ENCODE results near the gene PPP1R36. TPM values are rescaled to one million over a fixed set of nuclear protein-coding genes. Genes with fewer than 3 reads are reported as not detected.
A peak's percentile ranks its signal among the peaks of the same experiment; 100 is the strongest.

The PPP1R36 gene
- total RNA-seq, 2 experiments from 2014 or later = 0.53 TPM; not detected in 1

DNA sequence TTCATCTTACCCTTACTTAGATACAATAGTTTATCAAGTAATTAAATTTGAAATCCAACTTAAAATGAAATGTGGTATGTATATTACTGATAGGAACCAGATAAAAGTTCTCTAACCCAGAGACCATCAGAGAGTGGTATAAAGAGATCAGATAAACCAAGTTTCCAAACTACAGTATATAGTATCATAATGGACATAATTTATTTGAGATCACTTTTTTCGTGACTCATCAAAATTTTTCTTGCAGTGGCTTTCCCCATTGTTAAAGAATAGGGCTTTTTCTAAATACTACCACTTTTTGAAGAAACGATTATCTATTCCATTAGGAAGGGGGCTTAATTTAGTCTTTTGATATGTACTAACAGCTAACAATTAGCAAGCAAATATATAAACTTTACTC is 24.4 kb upstream of the PPP1R36 start:
- POLR2A ChIA-PET = no interaction called here

GRCh38 chr14:64531567-64531966 is 18.2 kb upstream of the PPP1R36 start:
- peaks cover 11% of the 10 kb centered on the region for H3K36me3 Mint-ChIP-seq (ENCODE audit: low read depth)
- POLR2A ChIA-PET = no interaction called here
- CTCF ChIA-PET = interaction anchor here (1.5 kb wide), 1 partner anchor 21 kb away, joined by 5 read pairs; no protein-coding TSS in a partner anchor
- H3K27me3 Mint-ChIP-seq = no peaks in the 10 kb centered on the region
- DNase-seq = no peak
- H3K4me1 Mint-ChIP-seq = peaks cover 1% of the 10 kb centered on the region
- H3K4me3 Mint-ChIP-seq = no peak overlapping the region
- H3K9me3 Mint-ChIP-seq = no peaks in the 10 kb centered on the region
- H3K27ac Mint-ChIP-seq = no peak overlapping the region

More for the DNA sequence above, 24.4 kb upstream of the PPP1R36 start:
- Mint-ChIP-seq H3K9me3 (no peaks in the 10 kb centered on the region), H3K4me1 (peaks cover 5% of the 10 kb centered on the region), H3K4me3 (no peak overlapping the region), H3K36me3 (ENCODE audit: low read depth) (peaks cover 20% of the 10 kb centered on the region), H3K27me3 (no peaks in the 10 kb centered on the region), H3K27ac (no peak overlapping the region)
- CTCF ChIA-PET = interaction anchor here (0.5 to 2.7 kb wide), 3 partner anchors 14 to 78 kb away, joined by 3 to 9 read pairs (median 4); partner anchors contain the start of gene HSPA2
- DNase-seq = no peak

GRCh38 chr14:64536488-64537245 is 13.1 kb upstream of the PPP1R36 start:
- peaks cover 19% of the 10 kb centered on the region for H3K36me3 Mint-ChIP-seq (ENCODE audit: low read depth)
- DNase-seq = no peak
- H3K4me1 Mint-ChIP-seq = peaks cover 21% of the 10 kb centered on the region
- POLR2A ChIA-PET = no interaction called here
- CTCF ChIA-PET = interaction anchor here (0.6 to 0.8 kb wide), 2 partner anchors 20 to 28 kb away, joined by 3 read pairs; no protein-coding TSS in a partner anchor
- H3K9me3 Mint-ChIP-seq = peaks cover 8% of the 10 kb centered on the region
- no peak overlapping the region for H3K27ac Mint-ChIP-seq
- H3K4me3 Mint-ChIP-seq = no peak overlapping the region
- H3K27me3 Mint-ChIP-seq = peaks cover 16% of the 10 kb centered on the region

GRCh38 chr14:64540208-64541202 is 9.3 kb upstream of the PPP1R36 start, which contains the start of gene HSPA2:
Gene HSPA2, plus strand, starts transcription at chr14:64540741. Its CDS starts 109 bp downstream, at chr14:64540850.
- Mint-ChIP-seq H3K27me3 (peaks cover 45% of the 10 kb centered on the region), H3K9me3 (peaks cover 8% of the 10 kb centered on the region), H3K4me1 (peaks cover 36% of the 10 kb centered on the region), H3K27ac (peak within 1 kb of the TSS; percentile 91), H3K4me3 (peak within 1 kb of the TSS; percentile 94), H3K36me3 (ENCODE audit: low read depth) (peaks cover 23% of the 10 kb centered on the region)
- POLR2A ChIA-PET = interaction anchor here (0.6 to 3.3 kb wide), 12 partner anchors 8 to 152 kb away, joined by 3 to 14 read pairs (median 4); partner anchors contain the start of genes AKAP5, MTHFD1, PPP1R36 and ZBTB1
- peak; percentile 97 for DNase-seq
- CTCF ChIA-PET = interaction anchor here (0.7 to 1.9 kb wide), 23 partner anchors 9 to 349 kb away, joined by 3 to 16 read pairs (median 3); partner anchors contain the start of gene PPP1R36

- ChIA-PET CTCF (interaction anchor here (0.7 to 1.7 kb wide), 6 partner anchors 9 to 348 kb away, joined by 3 to 10 read pairs (median 4); no protein-coding TSS in a partner anchor), POLR2A (interaction anchor here (0.6 to 3.3 kb wide), 6 partner anchors 9 to 76 kb away, joined by 3 to 10 read pairs (median 4); partner anchors contain the start of gene AKAP5)
- Mint-ChIP-seq H3K4me3 (peak overlapping the region; percentile 94), H3K9me3 (peaks cover 8% of the 10 kb centered on the region), H3K4me1 (peaks cover 36% of the 10 kb centered on the region), H3K27me3 (peaks cover 47% of the 10 kb centered on the region), H3K27ac (peak overlapping the region; percentile 14), H3K36me3 (ENCODE audit: low read depth) (peaks cover 23% of the 10 kb centered on the region)
- DNase-seq = peak; percentile 22
Observed at GRCh38 chr14:64541261-64541971, 8.3 kb upstream of the PPP1R36 start.

DNA sequence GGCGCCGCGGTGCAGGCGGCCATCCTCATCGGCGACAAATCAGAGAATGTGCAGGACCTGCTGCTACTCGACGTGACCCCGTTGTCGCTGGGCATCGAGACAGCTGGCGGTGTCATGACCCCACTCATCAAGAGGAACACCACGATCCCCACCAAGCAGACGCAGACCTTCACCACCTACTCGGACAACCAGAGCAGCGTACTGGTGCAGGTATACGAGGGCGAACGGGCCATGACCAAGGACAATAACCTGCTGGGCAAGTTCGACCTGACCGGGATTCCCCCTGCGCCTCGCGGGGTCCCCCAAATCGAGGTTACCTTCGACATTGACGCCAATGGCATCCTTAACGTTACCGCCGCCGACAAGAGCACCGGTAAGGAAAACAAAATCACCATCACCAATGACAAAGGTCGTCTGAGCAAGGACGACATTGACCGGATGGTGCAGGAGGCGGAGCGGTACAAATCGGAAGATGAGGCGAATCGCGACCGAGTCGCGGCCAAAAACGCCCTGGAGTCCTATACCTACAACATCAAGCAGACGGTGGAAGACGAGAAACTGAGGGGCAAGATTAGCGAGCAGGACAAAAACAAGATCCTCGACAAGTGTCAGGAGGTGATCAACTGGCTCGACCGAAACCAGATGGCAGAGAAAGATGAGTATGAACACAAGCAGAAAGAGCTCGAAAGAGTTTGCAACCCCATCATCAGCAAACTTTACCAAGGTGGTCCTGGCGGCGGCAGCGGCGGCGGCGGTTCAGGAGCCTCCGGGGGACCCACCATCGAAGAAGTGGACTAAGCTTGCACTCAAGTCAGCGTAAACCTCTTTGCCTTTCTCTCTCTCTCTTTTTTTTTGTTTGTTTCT is 7.6 kb upstream of the PPP1R36 start:
- Mint-ChIP-seq H3K4me1 (peaks cover 36% of the 10 kb centered on the region), H3K4me3 (peak overlapping the region; percentile 94), H3K36me3 (ENCODE audit: low read depth) (peaks cover 23% of the 10 kb centered on the region), H3K9me3 (peaks cover 8% of the 10 kb centered on the region), H3K27ac (no peak overlapping the region), H3K27me3 (peaks cover 47% of the 10 kb centered on the region)
- DNase-seq = peak; percentile 29
- POLR2A ChIA-PET = interaction anchor here (0.9 to 1.1 kb wide), 3 partner anchors 9 to 39 kb away, joined by 4 to 5 read pairs (median 4); no protein-coding TSS in a partner anchor
- CTCF ChIA-PET = interaction anchor here (0.7 to 1.4 kb wide), 6 partner anchors 8 to 350 kb away, joined by 3 to 6 read pairs (median 3); no protein-coding TSS in a partner anchor

DNA sequence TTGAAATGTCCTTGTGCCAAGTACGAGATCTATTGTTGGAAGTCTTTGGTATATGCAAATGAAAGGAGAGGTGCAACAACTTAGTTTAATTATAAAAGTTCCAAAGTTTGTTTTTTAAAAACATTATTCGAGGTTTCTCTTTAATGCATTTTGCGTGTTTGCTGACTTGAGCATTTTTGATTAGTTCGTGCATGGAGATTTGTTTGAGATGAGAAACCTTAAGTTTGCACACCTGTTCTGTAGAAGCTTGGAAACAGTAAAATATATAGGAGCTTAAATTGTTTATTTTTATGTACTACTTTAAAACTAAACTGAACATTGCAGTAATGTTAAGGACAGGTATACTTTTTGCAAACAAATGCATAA is 6.9 kb upstream of the PPP1R36 start:
- ChIA-PET POLR2A (no interaction called here), CTCF (interaction anchor here (1.0 to 1.4 kb wide), 3 partner anchors 18 to 349 kb away, joined by 3 to 6 read pairs (median 3); no protein-coding TSS in a partner anchor)
- Mint-ChIP-seq H3K4me3 (peak overlapping the region; percentile 94), H3K4me1 (peaks cover 36% of the 10 kb centered on the region), H3K27ac (no peak overlapping the region), H3K9me3 (peaks cover 8% of the 10 kb centered on the region), H3K36me3 (ENCODE audit: low read depth) (peaks cover 23% of the 10 kb centered on the region), H3K27me3 (peaks cover 47% of the 10 kb centered on the region)
- DNase-seq = no peak

- Mint-ChIP-seq H3K9me3 (peaks cover 8% of the 10 kb centered on the region), H3K27me3 (peaks cover 47% of the 10 kb centered on the region), H3K4me1 (peaks cover 42% of the 10 kb centered on the region), H3K27ac (no peak overlapping the region), H3K4me3 (no peak overlapping the region), H3K36me3 (ENCODE audit: low read depth) (peaks cover 23% of the 10 kb centered on the region)
- POLR2A ChIA-PET = no interaction called here
- no peak for DNase-seq
- CTCF ChIA-PET = interaction anchor here (0.9 kb wide), 1 partner anchor 278 kb away, joined by 3 read pairs; no protein-coding TSS in a partner anchor
Observed at GRCh38 chr14:64544607-64545312, 5.0 kb upstream of the PPP1R36 start.

- Mint-ChIP-seq H3K4me1 (peaks cover 17% of the 10 kb centered on the region), H3K36me3 (ENCODE audit: low read depth) (no peaks in the 10 kb centered on the region), H3K27ac (no peak overlapping the region), H3K9me3 (no peaks in the 10 kb centered on the region), H3K27me3 (peaks cover 39% of the 10 kb centered on the region), H3K4me3 (no peak overlapping the region)
- POLR2A ChIA-PET = interaction anchor here (1.6 kb wide), 2 partner anchors 9 to 45 kb away, joined by 6 to 7 read pairs; partner anchors contain the start of genes HSPA2 and ZBTB1
- CTCF ChIA-PET = interaction anchor here (1.4 kb wide), 1 partner anchor 8 kb away, joined by 3 read pairs; the partner anchor contains the start of gene HSPA2
- no peak for DNase-seq
Observed at GRCh38 chr14:64549016-64549415, 745 bp upstream of the PPP1R36 start.

GRCh38 chr14:64550621-64551333 is 1.0 kb downstream of the PPP1R36 start:
- Mint-ChIP-seq H3K9me3 (no peaks in the 10 kb centered on the region), H3K27ac (no peak overlapping the region), H3K4me1 (peaks cover 17% of the 10 kb centered on the region), H3K36me3 (ENCODE audit: low read depth) (no peaks in the 10 kb centered on the region), H3K4me3 (no peak overlapping the region), H3K27me3 (peaks cover 37% of the 10 kb centered on the region)
- POLR2A ChIA-PET = interaction anchor here (0.5 to 1.6 kb wide), 4 partner anchors 9 to 364 kb away, joined by 3 to 5 read pairs (median 4); partner anchors contain the start of gene HSPA2
- no peak for DNase-seq
- CTCF ChIA-PET = interaction anchor here (0.6 to 2.2 kb wide), 5 partner anchors 9 to 120 kb away, joined by 3 to 10 read pairs (median 5); partner anchors contain the start of gene HSPA2

All from activated CD4-positive, alpha-beta memory T cell treated with anti-CD3 and anti-CD28 coated beads, Interleukin-2, amount 10 ng/mL, durations not matched to agents 7 days and 5 days (primary cell).